ENCODE results near the gene CCDC82.

CCDC82 gene

GRCh38 chr11:96313163-96313562 lies 76.5 kb downstream of the CCDC82 start:
- DNase-seq (ENCODE audit: low spot score) = no peak
- in situ Hi-C loops (cut with MboI; ENCODE audit: low sequenced_read_pairs, unreplicated experiment) = no loop called here
- TF ChIP-seq, protein P1, sequence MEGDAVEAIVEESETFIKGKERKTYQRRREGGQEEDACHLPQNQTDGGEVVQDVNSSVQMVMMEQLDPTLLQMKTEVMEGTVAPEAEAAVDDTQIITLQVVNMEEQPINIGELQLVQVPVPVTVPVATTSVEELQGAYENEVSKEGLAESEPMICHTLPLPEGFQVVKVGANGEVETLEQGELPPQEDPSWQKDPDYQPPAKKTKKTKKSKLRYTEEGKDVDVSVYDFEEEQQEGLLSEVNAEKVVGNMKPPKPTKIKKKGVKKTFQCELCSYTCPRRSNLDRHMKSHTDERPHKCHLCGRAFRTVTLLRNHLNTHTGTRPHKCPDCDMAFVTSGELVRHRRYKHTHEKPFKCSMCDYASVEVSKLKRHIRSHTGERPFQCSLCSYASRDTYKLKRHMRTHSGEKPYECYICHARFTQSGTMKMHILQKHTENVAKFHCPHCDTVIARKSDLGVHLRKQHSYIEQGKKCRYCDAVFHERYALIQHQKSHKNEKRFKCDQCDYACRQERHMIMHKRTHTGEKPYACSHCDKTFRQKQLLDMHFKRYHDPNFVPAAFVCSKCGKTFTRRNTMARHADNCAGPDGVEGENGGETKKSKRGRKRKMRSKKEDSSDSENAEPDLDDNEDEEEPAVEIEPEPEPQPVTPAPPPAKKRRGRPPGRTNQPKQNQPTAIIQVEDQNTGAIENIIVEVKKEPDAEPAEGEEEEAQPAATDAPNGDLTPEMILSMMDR (IDR thresholded peaks at IDR 0.05; ENCODE audit: borderline replicate concordance, control extremely low read depth, extremely low read depth, insufficient read depth, missing control alignments) = no peak

GRCh38 chr11:96311120-96311568 lies 78.6 kb downstream of the CCDC82 start:
- no peak for DNase-seq (ENCODE audit: low spot score)
- in situ Hi-C loops (cut with MboI; ENCODE audit: low sequenced_read_pairs, unreplicated experiment) = no loop called here
- TF ChIP-seq, protein P1 (IDR thresholded peaks at IDR 0.05; ENCODE audit: borderline replicate concordance, control extremely low read depth, extremely low read depth, insufficient read depth, missing control alignments) = no peak

- TF ChIP-seq, protein P1 (IDR thresholded peaks at IDR 0.05; ENCODE audit: borderline replicate concordance, control extremely low read depth, extremely low read depth, insufficient read depth, missing control alignments) = no peak
- in situ Hi-C loops (cut with MboI; ENCODE audit: low sequenced_read_pairs, unreplicated experiment) = no loop called here
- no peak for DNase-seq (ENCODE audit: low spot score)
These were observed 79.5 kb downstream of the CCDC82 start for GRCh38 chr11:96310236-96310635.

GRCh38 chr11:96309643-96310017 lies 80.1 kb downstream of the CCDC82 start:
- no peak for DNase-seq (ENCODE audit: low spot score)
- in situ Hi-C loops (cut with MboI; ENCODE audit: low sequenced_read_pairs, unreplicated experiment) = no loop called here
- TF ChIP-seq, protein P1 (IDR thresholded peaks at IDR 0.05; ENCODE audit: borderline replicate concordance, control extremely low read depth, extremely low read depth, insufficient read depth, missing control alignments) = no peak

DNA sequence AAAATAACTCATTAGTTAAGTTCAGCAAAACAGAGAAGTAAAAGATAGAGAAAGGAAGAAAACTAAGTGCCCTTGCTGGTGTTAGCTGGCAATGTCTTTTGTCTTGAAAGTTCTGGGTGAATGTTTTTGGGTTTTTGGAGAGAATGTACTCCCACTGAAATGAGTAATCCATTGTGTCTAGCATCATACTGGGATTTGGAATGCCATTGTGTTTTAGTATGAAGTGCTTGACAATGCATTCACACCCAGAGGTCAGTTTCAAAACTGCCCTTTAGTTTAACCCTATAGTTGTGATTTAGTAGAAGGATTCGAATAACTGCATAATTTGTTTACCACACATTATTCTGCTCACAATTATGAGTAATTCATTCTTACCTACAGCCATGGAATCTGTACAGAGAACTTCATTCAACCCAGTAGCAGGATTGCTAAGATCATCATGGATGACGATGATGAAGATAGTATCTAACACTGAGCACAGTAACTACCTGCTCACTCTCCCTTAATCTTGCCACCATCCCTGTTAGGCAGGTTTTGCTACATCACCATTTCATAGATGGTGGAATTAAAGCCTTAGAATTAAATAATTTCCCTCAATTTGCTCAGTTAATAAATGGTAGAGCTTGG lies 80.6 kb downstream of the CCDC82 start:
- TF ChIP-seq, protein P1 (IDR thresholded peaks at IDR 0.05; ENCODE audit: borderline replicate concordance, control extremely low read depth, extremely low read depth, insufficient read depth, missing control alignments) = no peak
- in situ Hi-C loops (cut with MboI; ENCODE audit: low sequenced_read_pairs, unreplicated experiment) = no loop called here
- DNase-seq (ENCODE audit: low spot score) = no peak

DNA sequence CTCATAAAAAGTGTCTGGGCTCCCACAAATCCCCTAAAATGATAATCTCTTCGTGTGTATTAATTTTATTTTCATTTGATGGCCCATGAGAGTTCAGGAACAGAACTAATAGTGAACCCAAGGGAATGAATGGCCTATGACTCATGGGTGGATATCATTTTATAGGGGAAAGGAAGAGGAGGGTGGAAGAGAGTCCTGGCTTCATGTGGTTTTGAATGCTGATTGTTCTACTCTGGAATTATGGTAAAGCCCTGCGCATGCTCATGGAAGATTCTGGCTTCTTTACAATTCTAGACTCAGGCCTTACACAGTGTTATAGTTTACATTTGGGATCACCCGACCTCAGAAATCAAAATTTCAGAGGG lies 82.0 kb downstream of the CCDC82 start:
- in situ Hi-C loops (cut with MboI; ENCODE audit: low sequenced_read_pairs, unreplicated experiment) = no loop called here
- TF ChIP-seq, protein P1 (IDR thresholded peaks at IDR 0.05; ENCODE audit: borderline replicate concordance, control extremely low read depth, extremely low read depth, insufficient read depth, missing control alignments) = no peak
- no peak for DNase-seq (ENCODE audit: low spot score)

All from GM13976 (cell line).